Suprapubic skin (tissue), 4 donors: ENCODE data around the gene IFRD2. TPM values are rescaled to one million over a fixed set of nuclear protein-coding genes. Genes with fewer than 3 reads are reported as not detected.

ENCODE experiments used
- DNase-seq, 2 donors: peaks; one replicate each; pipeline ENCODE4 v3.0.0-alpha.2; 2019; ENCODE audit warnings: low spot score in 2 of 2
- H3K27ac ChIP-seq: fragments of 200-600 bp; sonication (generic); one replicate; pipeline ENCODE4 v1.5.1; 2019
- H3K27me3 ChIP-seq: fragments of 200-600 bp; sonication (generic); one replicate; pipeline ENCODE4 v1.5.1; 2019
- H3K36me3 ChIP-seq: fragments of 200-600 bp; sonication (generic); one replicate; pipeline ENCODE4 v1.5.1; 2019
- H3K4me1 ChIP-seq: fragments of 200-600 bp; sonication (generic); one replicate; pipeline ENCODE4 v1.5.1; 2019
- H3K4me3 ChIP-seq: fragments of 200-600 bp; sonication (generic); one replicate; pipeline ENCODE4 v1.5.1; 2019; ENCODE audit warnings: mild to moderate bottlenecking
- H3K9me3 ChIP-seq: fragments of 200-600 bp; sonication (generic); one replicate; pipeline ENCODE4 v1.5.1; 2019
- CTCF ChIP-seq, 2 donors: fragments of 200-600 bp in 1 of 2; fragments of 450-650 bp in 1 of 2; sonication (generic) in 1 of 2; IDR thresholded peaks; one replicate each; pipeline ENCODE4 v1.5.1; 2016 to 2019; ENCODE audit warnings: antibody characterized with exemption in 2 of 2, mild to moderate bottlenecking in 1 of 2, moderate library complexity in 1 of 2
- EP300 ChIP-seq: sonication (generic); formaldehyde crosslinking; IDR thresholded peaks from one replicate; pipeline ENCODE4 v1.6.1; 2017; ENCODE audit warnings: antibody characterized with exemption
- POLR2A ChIP-seq, 2 donors: fragments of 450-650 bp; IDR thresholded peaks; one replicate each; pipeline ENCODE4 v1.6.1; 2017; ENCODE audit warnings: antibody characterized with exemption in 2 of 2, mild to moderate bottlenecking in 2 of 2, moderate library complexity in 2 of 2
- POLR2AphosphoS5 ChIP-seq, 3 donors: sonication (generic); formaldehyde crosslinking; IDR thresholded peaks; one replicate each; pipeline ENCODE4 v1.6.1; 2017; ENCODE audit warnings: antibody characterized with exemption in 3 of 3
- WGBS: methylation state at CpG from one replicate; pipeline ENCODE4 v1.1.5; 2018; 5-methylcytosine and 5-hydroxymethylcytosine counted together
- total RNA-seq, 4 donors: library from RNA; depleted of rRNA; stranded (reverse); fragments of >200 nt; gene quantifications; one replicate each; pipeline ENCODE4 v1.1.0, GENCODE V29; 2016

The IFRD2 gene
- total RNA-seq, 4 donors from 2014 or later: 56.3 to 84.9 (median 75.2) TPM

GRCh38 chr3:50339485-50340146 lies 47.4 kb upstream of the IFRD2 start:
- Histone ChIP-seq H3K36me3 (no peaks in the 10 kb centered on the region), H3K27me3 (no peaks in the 10 kb centered on the region), H3K4me3 (peak overlapping the region; percentile 73), H3K27ac (peak overlapping the region; percentile 94), H3K9me3 (no peaks in the 10 kb centered on the region), H3K4me1 (peaks cover 71% of the 10 kb centered on the region)
- no peak for DNase-seq
- 75% methylated on average over 14 of the region's 14 CpGs for WGBS
- TF ChIP-seq POLR2AphosphoS5 (IDR thresholded peaks at IDR 0.05) (no peak), CTCF (IDR thresholded peaks at IDR 0.05) (no peak), EP300 (no peak), POLR2A (IDR thresholded peaks at IDR 0.05) (no peak)

- peak overlapping the region; percentile 94 for H3K27ac ChIP-seq
- peaks cover 78% of the 10 kb centered on the region for H3K4me1 ChIP-seq
- no peaks in the 10 kb centered on the region for H3K9me3 ChIP-seq
- TF ChIP-seq CTCF (IDR thresholded peaks at IDR 0.05) (no peak), EP300 (no peak), POLR2A (IDR thresholded peaks at IDR 0.05) (no peak), POLR2AphosphoS5 (IDR thresholded peaks at IDR 0.05) (no peak)
- WGBS: 70% methylated on average over 5 of the region's 5 CpGs
- peak overlapping the region; percentile 73 for H3K4me3 ChIP-seq
- no peak for DNase-seq
- no peaks in the 10 kb centered on the region for H3K27me3 ChIP-seq
- H3K36me3 ChIP-seq: no peaks in the 10 kb centered on the region
Observed at GRCh38 chr3:50338965-50339364, 46.7 kb upstream of the IFRD2 start.

- Histone ChIP-seq H3K4me3 (peak overlapping the region; percentile 73), H3K27ac (peak overlapping the region; percentile 94), H3K4me1 (peaks cover 90% of the 10 kb centered on the region), H3K36me3 (peaks cover 2% of the 10 kb centered on the region), H3K9me3 (no peaks in the 10 kb centered on the region), H3K27me3 (no peaks in the 10 kb centered on the region)
- no CpG with 5 or more reads among the region's 79 CpGs for WGBS
- TF ChIP-seq POLR2A (IDR thresholded peaks at IDR 0.05) (peak in 1 of 2 donors; percentile 49), POLR2AphosphoS5 (IDR thresholded peaks at IDR 0.05) (peak; percentile 45 to 90 (median 49)), CTCF (IDR thresholded peaks at IDR 0.05) (no peak), EP300 (no peak)
- peak; percentile 100 for DNase-seq
Observed at GRCh38 chr3:50337175-50337861, 45.1 kb upstream of the IFRD2 start.

- Histone ChIP-seq H3K27ac (peak overlapping the region; percentile 94), H3K4me3 (peak overlapping the region; percentile 73), H3K27me3 (no peaks in the 10 kb centered on the region), H3K36me3 (peaks cover 9% of the 10 kb centered on the region), H3K4me1 (peaks cover 87% of the 10 kb centered on the region), H3K9me3 (no peaks in the 10 kb centered on the region)
- no peak for DNase-seq
- WGBS: 0% methylated on average over 11 of the region's 31 CpGs
- TF ChIP-seq POLR2AphosphoS5 (IDR thresholded peaks at IDR 0.05) (no peak), EP300 (no peak), CTCF (IDR thresholded peaks at IDR 0.05) (no peak), POLR2A (IDR thresholded peaks at IDR 0.05) (no peak)
Observed at GRCh38 chr3:50336452-50337174, 44.4 kb upstream of the IFRD2 start.
